LoVo (cell line): ENCODE measurements around the gene GLT6D1.

Experiments used
- DNase-seq: peaks from one replicate; pipeline ENCODE4 v3.0.0-alpha.2; 2016; ENCODE audit warnings: low spot score

Gene GLT6D1

DNA sequence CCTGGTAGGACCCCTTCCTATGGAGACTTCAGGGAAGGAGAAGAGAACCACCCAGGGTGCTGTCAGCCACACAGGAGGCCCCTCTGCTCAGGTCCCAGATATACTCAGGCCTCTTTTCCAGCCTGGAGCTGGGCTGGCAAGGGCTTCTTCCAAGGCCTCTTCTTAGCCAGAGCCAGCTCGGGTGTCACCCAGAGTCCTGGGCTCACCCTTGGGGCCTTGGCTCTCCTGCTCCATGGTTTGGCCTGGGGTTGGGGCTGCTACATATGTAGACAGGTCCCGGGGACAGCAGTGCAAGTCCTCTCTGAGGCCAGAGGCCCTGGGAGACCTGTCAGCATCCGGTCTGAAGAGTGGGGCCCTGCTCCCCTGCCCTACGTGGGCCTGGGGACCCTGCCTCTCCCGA is 55.0 kb downstream of the GLT6D1 start:
- no peak for DNase-seq

DNA sequence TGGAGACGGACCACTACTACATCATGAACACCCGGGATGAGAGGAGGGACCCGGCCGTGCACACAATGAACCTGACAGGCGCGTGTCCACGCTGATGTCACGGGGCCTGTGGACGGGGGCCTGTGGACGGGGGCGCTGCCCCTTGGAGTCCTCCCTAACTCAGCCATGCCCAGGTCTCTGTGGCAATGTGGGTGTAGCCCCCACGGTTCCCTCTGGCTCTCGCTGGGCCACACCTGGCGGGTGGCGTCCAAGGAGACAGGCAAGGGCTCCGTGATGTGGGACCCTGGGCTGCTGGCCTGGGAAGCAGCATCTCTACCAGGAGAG is 55.7 kb downstream of the GLT6D1 start:
- no peak for DNase-seq

DNA sequence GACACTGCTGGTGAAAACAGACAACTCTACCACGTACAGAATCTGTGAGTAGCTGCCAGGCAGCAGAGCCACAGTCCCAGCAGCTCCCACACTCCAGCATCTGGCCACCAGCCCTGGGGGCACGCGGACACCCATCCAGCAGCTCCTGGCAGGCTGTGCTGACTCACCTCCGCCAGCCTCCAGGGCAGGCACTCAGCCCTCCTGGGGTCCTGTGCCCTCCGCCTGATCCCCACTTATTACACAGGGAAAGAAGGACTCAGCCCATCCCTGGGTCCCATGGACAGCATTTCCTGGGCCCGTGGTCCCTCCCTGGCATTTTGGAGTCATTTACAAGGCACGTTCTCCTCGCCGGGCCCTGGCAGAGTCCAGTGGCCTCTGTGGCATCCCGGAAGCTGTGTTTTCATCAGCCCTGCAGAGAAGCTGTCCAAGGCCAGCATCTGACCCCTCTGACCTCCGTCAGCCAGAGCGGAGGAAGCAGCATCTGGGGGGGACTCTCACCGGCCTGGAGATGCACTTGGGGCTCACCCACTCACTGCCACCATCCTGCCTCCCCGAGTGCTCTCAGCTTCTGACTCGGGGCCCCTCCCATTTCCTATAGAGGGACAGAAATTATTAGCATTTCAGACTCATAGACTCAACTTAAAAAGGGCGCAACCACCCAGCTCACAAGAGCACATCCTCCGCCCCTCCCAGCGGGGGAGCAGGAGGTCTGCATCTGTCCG is 56.2 kb downstream of the GLT6D1 start:
- no peak for DNase-seq

DNA sequence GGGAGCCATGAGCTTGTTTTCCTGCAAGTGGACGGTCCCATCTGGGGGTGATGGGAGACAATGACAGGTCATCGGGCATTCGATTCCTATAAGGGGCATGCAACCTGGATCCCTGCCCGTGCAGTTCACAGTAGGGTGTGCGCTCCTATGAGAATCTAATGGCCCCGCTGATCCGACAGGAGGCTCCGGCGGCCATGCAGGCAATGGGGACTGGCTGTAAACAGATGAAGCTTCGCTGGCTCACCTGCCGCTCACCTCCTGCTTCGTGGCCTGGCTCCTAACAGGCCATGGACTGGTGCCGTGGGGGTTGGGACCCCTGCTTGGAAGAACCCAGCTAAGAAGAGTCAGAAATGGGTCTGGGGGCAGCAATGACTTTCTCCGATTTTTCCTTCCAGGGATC is 56.8 kb downstream of the GLT6D1 start:
- no peak for DNase-seq

DNA sequence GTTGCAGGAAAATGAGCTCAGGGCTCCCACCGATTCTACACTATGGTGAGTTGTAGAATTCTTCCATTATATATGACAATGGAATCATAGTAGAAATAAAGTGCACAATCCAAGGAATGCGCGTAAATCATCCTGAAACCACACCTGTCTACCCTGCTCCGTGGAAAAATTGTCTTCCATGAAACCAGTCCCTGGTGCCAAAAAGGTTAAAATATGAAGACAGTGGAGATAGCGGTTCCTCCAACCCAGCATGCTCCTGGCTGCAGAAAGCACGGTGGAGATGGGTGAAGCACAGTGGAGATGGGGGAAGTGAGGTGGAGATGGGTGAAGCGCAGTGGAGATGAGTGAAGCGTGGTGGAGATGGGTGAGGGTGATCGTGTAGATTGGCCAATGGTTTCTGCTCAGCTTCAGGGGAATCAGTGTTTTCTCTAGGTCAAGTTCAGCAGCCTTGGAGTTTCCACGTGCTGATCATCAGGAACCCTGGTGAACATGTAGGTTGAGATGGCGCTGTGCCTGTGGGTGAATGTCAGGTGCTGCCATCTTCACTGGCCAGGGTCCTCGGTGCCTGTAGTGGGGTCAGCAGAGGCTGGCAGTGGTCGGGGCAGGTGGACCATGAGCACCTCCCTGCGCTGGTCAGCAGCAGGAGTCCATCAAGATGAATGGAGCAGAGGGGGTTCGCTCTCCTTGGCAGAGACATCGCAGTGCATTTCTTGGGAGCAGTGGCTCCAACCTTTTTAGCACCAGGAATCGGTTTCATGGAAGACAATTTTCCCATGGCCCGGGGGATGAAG is 57.5 kb downstream of the GLT6D1 start:
- no peak for DNase-seq

DNA sequence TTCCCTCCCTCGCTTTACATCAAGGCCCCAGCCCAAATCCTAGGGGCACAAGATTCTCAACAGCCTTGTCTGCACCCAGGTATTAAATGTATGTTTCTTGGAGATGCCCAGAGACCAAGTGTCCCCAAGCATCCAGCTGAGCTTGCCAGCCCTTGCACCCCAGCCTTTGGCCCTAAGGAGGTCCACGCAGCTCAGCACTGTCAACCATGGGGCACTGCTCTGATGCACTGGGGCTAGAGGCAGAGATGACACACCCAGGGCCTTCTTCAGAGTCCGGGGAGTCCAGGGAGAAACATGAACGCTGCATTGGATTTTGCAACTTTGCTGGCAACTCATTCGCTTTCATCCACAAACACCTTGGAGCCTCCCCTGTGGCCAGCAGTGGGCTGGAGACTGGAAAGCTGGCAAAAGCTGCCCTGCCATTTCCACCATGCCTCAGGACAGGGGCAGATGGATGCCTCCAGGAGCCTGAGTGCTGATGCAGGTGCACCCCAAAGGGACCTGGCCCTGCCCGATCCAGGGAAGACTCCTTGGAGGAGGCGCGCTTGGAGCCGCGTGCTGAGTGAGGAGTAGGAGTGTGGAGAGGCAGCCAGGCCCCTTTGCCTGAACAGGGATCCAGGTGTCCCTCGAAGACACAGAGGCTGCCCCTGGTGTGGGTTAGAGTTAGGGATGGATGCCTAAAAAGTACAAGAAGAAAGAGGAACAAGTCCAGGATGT is 58.5 kb downstream of the GLT6D1 start:
- DNase-seq = no peak

DNA sequence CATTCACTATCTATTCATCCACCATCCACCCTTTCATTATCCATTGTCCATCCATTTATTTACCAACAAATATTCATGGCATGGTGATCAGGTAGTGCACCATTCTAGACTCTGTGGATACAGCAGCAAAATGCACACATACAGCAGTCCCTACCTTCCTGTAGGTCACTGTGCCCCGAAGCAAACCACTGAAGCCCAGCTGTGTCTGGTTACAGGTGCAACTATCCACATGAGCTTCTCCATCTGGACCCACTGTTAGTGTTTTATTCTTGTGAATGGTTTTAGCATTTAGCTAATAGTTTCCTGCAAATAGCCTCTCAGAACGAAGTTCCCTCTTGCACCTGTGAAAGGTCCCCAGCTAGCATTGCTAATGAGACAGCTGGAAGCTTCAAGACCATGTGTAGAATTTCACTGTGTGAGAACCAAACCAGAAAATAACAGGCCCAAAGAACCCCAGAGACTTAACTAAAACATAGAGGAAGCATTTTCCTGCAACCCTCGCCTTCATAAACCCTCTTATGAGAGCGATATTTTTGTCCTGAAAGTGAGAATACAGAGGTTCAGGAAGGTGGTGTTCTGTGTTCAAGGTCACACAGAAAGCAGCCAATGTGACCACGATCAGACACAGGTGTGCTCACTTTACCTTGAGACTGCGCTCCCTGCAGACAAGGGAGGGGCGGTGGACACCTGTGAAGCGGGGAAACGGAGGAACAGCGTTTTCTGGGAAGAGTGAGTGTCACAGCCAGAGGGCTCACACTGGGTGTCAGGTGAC is 59.3 kb downstream of the GLT6D1 start:
- no peak for DNase-seq

DNA sequence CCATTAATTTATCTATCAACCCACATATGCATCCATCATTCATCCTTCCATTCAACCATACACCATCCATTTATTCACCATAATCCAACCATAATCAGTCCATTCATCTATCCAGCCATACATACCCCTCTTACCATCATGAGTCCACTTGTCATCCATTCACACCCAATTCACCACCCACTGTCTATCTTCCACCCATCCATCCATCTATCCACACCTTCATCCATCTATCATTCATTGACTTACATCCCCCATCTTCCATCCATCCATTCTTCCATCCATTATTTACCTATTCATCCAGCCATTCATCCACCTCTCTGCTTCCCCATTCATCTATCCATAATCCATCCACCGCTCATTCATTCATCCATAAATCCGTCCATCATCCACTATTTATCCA is 60.0 kb downstream of the GLT6D1 start:
- DNase-seq = no peak

DNA sequence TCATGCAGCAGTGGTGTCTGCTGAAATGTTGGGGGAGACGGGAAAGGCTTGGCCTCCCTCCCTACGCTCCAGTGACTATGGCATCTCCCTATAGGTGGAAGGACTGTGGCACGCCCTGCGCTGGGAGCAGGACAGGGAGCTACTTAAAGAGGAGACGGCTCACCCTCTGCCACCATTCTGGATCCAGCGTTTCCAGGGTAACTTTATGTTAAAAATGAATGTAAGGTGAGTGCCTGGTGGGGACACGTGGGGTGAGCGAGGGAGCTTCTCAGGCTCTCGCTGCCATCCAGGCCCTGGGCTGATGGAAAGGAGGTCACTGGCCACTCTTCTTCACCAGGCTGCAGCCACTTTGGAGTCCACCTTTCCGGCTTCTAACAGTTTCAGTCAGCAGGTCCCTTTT is 62.1 kb downstream of the GLT6D1 start:
- no peak for DNase-seq

DNA sequence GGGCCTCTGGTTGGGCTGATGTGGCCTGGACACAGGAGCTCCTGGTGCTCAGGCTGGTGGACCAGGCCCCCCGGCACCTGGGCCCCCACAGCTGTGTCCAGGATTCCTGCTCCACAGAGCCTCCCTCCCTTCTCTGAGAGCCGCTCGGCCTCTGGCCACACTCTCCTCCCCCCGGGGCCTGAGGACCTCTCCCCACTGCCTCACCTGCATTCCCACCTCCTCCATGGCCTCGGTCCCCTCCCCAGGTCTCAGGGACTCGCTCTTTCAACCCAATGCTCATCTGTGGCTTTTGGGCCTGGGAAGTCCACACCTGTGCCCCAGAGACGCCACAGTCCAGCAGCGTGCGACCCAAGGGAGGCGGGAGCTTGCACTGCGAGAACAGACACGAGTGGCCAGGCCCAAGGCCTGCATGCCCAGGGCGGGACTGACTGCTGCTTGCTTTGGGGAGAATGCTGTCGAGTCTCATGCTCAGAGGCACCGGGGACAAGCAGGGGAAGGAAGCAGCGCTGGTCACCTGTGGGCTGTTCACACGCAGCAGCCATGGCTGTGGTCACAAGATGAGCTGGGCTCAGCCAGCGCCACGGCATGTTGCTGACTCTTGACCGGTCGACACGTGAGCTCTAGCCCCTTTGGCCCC is 63.2 kb downstream of the GLT6D1 start:
- no peak for DNase-seq

DNA sequence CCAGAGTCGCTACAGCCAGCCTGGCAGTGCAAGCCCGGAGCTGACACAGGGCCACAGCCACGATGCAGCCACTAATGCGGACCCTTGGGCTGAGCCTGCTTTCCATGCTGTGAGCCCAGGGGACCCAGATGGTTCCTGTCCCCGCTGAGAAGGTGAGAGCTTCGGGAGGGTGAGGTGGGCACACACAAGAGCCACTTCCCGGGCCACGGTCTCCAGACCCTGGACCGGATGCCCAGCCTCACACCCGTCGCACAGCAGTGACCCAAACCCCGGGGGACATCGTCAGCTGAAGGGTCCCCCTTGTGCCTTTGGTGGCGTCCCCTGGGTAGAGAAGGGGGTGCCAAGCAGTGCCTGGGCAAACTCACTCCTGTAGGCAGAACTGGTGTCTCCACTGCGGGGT is 64.4 kb downstream of the GLT6D1 start:
- no peak for DNase-seq

DNA sequence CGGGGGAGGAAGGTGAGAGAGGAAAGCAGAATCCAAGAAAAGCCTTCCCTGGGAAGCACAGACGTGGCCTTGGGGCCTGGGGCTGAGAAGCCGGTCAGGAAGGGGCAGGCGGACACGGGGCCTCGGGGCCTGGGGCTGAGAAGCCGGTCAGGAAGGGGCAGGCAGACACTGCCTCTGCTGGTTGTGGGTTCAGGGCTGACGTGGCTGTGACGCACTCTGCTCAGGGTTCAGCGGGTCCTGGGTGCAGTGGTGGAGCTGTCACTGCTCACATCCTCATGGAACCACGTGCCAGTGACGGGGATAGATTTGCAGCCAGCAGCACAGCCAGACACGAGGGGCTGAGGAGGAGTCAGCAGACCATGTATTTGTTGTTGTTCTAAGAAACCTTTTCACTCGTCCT is 65.0 kb downstream of the GLT6D1 start:
- no peak for DNase-seq
